ENCODE results near the gene PDXP. TPM values are rescaled to one million over a fixed set of nuclear protein-coding genes. Genes with fewer than 3 reads are reported as not detected.
"Not testable (repeated sequence)": the region's sequence is repeated elsewhere in the genome, so short reads cannot be mapped to it uniquely, and the experiment has no call there.

PDXP gene
- total RNA-seq, 1 donor from 2014 or later, result 24.1 TPM

DNA sequence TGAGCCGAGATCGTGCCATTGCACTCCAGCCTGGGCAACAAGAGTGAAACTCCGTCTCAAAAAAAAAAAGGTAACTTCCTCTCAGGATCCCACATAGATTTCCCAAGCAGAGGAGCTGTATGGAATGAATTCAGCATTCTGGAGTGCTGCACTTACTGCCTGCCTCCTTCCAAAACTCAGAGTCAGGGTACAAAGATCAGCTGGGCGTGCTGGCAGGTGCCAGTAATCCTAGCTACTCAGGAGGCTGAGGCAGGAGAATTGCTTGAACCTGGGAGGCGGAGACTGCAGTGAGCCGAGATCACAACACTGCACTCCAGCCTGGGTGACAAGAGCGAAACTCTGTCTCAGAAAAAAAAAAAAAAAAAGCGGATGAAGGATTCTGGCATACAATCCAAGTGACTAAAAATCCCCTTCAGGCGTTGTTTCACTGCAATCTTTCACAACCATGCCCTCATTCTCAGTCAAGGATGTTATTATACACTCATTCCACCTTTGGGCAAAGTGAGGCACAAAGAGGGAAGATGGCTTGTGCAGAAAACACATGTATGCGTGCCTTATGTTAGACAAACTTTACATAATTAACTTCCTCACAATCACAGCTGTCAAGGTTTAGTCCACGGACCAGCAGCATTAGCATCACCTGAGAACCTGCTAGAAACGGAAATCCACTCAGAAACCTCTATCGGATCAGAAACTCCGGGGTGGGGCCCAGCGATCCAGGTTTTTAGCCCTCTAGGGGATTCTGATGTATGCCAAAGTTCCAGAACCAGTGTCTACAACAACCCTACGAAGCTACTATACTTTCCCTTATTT lies 26.5 kb downstream of the PDXP start:
- intact Hi-C loops (cut with DNase I), result loop anchor here (5.0 kb wide), 1 partner anchor 63 kb away; no protein-coding TSS in a partner anchor
- DNase-seq (ENCODE audit: low spot score), result no peak

GRCh38 chr22:37686002-37686982 lies 27.8 kb downstream of the PDXP start, which contains the start of gene NOL12:
Gene NOL12, plus strand, starts transcription at chr22:37686343. Its CDS starts 50 bp downstream, at chr22:37686393.
- DNase-seq (ENCODE audit: low spot score), result peak; percentile 94
- intact Hi-C loops (cut with DNase I), result loop anchor here (2.0 kb wide), 1 partner anchor 77 kb away; the partner anchor contains the start of gene GGA1

DNA sequence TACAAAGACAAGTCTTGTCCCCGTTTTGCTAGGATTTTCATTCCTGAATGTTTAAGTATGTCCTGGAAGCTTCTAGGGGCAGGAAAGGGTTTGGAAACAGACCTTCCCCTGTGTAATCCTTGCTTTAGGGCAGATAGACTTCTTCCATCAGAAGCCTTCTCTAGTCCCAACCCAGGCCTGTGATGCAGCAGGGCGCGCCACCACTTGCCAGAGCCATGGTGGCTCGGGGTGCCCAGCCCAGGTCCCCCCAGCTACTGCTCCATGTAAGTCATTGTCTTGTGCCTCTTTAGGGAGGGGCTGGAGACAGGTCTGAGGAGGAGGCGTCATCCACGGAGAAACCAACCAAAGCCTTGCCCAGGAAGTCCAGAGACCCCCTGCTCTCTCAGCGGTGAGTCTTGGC lies 31.9 kb downstream of the PDXP start:
- DNase-seq (ENCODE audit: low spot score), result no peak
- intact Hi-C loops (cut with DNase I), result no loop called here

GRCh38 chr22:37690901-37691504 lies 32.5 kb downstream of the PDXP start:
- DNase-seq (ENCODE audit: low spot score), result no peak
- intact Hi-C loops (cut with DNase I), result no loop called here

DNA sequence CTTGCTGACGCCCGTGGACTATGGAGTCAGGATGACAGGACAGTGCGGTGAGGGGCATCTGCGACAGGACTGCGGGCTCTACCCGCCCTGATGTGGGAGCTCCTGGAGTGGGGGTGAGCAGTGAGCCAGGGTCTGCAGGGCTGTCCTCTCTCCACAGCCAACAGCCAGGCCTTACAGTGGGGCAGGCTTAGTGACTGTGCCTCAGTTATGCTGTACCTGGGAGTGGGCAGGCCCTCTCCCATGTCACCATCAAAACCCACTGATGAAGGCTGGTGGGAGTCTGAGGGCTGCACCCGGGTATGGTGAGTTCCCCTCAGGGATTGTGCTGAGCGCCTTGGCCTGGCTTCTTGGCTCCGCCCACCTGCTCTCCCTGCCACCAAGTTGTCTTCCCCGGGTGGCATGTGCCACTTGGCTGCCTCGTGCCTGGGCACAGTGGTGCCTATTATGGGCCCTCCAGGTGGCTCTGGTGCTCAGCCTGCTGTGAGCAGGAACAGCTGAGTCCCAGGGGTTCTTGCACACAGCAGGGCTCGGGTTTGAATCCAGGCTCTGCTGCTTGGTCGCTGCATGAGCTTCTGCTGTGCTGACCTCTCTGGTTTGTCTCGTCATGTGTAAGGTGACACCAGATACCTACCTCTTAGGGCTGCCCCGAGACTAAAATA lies 34.2 kb downstream of the PDXP start:
- no peak for DNase-seq (ENCODE audit: low spot score)
- intact Hi-C loops (cut with DNase I), result no loop called here

DNA sequence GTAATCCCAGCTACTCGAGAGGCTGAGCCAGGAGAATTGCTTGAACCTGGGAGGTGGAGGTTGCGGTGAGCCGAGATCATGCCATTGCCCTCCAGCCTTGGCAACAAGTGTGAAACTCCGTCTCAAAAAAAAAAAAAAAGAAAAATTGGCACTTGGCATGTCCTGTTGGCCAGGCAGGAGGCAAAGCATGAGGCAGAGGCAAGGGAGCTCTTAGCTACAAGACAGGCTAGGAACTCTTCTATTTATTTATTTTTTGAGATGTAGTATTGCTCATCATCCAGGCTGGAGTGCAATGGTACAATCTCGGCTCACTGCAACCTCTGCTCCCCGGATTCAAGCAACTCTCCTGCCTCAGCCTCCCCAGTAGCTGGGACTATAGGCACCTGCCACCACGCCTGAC lies 35.6 kb downstream of the PDXP start:
- DNase-seq (ENCODE audit: low spot score); intact Hi-C loops (cut with DNase I): not testable (repeated sequence)

GRCh38 chr22:37696260-37696656 lies 37.7 kb downstream of the PDXP start:
- intact Hi-C loops (cut with DNase I); DNase-seq (ENCODE audit: low spot score): not testable (repeated sequence)

DNA sequence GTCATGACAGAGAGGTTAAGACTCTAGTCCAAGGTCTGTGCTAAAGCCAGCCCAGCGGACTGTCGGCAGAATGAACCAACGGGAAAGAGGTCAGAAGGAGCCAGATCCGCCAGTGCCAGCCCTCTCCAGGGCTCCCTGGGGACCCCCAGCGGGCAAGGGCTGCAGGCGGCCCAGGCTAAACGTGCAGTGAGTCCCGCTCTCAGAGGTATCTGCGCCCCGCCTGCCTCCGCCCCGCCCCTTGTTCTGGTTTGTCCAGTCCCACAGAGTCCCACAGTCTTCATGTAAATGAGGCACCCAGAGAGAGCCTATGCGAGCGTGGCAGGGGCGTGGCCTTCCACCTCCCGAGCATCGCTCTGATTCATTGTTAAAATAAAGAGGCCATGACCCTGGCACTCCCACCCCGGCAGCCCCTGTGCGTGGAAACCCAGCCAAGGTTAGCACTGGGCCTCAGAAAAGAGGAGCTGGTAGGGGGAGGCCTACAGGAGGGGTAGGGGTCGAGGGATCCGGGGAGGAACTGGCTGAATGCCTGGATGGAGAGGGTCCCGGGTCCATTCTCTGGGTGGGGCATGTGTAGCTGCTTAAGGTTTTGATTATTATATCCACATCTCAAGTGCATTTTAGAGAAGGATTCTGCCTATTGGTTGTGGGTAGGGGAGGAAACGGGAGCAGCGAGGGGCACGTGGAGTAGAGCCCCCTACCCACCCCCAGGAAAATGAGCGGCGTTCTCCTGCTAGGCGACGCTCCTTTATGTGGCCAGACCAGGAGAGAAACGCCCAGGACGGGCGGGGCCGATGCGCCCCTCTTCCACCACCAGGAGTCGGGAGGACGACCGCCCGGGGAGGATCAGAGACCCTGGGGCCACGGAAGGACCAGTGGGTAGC lies 38.4 kb downstream of the PDXP start, which contains the start of gene TRIOBP:
TSS of gene TRIOBP (plus strand) at position 392 of the 881 bp plus-strand sequence. CDS start 4,318 bp downstream, outside the sequence.
- DNase-seq (ENCODE audit: low spot score), result peak; percentile 95
- intact Hi-C loops (cut with DNase I), result no loop called here

DNA sequence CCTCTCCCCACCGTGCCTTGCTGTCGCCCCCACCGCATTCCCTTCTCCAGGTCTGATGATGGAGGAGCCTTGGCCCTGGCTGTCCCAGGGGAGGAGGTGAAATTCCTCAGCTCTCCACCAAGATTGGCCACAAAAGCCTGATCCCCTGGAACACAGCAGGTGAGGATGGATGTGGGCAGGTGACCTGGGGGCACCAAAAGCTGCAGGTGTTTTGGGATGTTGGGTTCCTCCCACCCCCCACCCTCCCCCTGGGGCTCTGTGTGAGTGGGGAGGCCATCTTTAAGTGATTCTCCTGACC lies 39.0 kb downstream of the PDXP start:
- intact Hi-C loops (cut with DNase I), result no loop called here
- DNase-seq (ENCODE audit: low spot score), result no peak

- DNase-seq (ENCODE audit: low spot score), result no peak
- intact Hi-C loops (cut with DNase I), result loop anchor here (5.0 kb wide), 1 partner anchor 96 kb away; no protein-coding TSS in a partner anchor
Measured at GRCh38 chr22:37701141-37701786, 42.7 kb downstream of the PDXP start.

DNA sequence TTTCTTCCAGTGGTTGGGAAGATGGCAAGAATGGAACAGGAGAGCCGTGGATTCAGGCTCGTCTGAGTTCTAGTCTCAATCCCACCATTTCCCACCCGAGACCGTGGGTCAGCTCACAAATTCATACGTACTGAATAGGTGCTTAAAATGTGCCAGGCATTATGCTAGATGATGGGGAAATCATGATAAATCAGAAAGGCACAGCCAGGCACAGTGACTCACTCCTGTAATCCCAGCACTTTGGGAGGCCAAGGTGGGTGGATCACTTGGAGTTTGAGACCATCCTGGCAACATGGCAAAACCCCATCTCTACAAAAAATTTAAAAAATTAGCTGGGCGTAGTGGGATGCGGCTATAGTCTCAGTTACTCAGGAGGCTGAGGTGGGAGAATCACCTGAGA lies 45.4 kb downstream of the PDXP start:
- no peak for DNase-seq (ENCODE audit: low spot score)
- intact Hi-C loops (cut with DNase I), result loop anchor here (5.0 kb wide), 1 partner anchor 93 kb away; no protein-coding TSS in a partner anchor

GRCh38 chr22:37704645-37705044 lies 46.1 kb downstream of the PDXP start:
- intact Hi-C loops (cut with DNase I), result loop anchor here (5.0 kb wide), 1 partner anchor 93 kb away; no protein-coding TSS in a partner anchor
- DNase-seq (ENCODE audit: low spot score), result no peak

DNA sequence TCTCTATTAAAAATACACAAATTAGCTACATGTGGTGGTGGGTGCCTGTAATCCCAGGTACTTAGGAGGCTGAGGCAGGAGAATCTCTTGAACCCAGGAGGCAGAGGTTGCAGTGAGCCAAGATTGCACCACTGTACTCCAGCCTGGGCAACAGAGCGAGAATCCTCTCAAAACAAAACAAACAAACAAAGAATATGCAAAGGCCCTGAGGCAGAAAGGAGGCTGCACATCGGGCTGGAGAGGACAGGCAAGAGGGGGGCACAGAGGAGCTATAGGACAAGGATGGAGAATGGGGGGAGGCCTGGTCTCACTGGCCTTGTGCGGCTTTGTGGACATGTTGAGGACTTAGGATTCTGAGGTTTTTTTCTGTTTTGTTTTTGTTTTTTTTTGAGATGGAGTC lies 46.7 kb downstream of the PDXP start:
- DNase-seq (ENCODE audit: low spot score), result no peak
- intact Hi-C loops (cut with DNase I), result no loop called here

GRCh38 chr22:37708580-37709444 lies 50.3 kb downstream of the PDXP start:
- intact Hi-C loops (cut with DNase I), result no loop called here
- DNase-seq (ENCODE audit: low spot score), result peak; percentile 79

DNA sequence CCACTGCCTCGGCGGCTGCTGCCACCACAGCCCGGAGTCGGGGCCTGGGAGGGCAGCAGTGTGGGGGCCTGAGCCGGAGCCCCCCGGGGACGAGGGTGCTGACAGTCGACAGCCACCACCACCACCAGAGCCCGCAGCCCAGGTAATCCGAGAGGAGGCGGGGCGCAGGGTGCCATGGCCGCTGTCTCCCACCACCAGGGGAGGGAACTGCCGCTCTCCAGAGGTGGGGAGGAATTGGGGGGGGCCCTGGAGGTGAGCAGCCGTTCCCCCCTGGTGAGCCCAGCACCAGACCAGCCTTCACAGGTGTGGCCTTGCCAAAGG lies 50.9 kb downstream of the PDXP start:
- no peak for DNase-seq (ENCODE audit: low spot score)
- intact Hi-C loops (cut with DNase I), result no loop called here

DNA sequence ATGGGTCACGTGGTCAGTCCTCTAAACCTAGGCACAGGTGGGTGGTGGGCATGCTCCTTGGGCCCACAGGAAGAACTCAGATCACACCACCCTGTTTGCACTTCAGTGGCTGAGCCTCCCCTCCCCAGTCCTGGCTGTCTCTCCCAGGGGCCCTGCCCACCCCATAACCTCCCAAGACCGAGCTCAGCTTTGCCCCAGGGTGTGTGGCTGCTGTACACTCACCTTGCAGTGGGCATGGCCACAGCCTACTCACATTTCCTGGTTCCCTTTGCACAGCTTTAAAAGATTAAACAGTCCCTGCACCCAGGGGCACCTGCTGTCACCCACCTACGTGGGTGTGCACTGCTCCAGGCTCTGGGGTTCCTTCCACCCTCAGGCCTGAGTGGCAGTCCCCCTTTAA lies 52.2 kb downstream of the PDXP start:
- intact Hi-C loops (cut with DNase I), result no loop called here
- DNase-seq (ENCODE audit: low spot score), result no peak

- intact Hi-C loops (cut with DNase I), result no loop called here
- DNase-seq (ENCODE audit: low spot score), result no peak
Measured at GRCh38 chr22:37711490-37711889, 53.0 kb downstream of the PDXP start.

All from cardiac septum (tissue), 1 donor.